H1 (cell line): ENCODE results near the gene ZNF462. TPM values are rescaled to one million over a fixed set of nuclear protein-coding genes. Genes with fewer than 3 reads are reported as not detected.

Experiments used
- CTCF ChIA-PET: fragments of 300-600 bp; sonication (Branson Sonifier 250); formaldehyde crosslinking; loops from one replicate; lab custom pipeline; 2021; ENCODE audit not compliant: partially characterized antibody; lab: Charles Lee
- POLR2A ChIA-PET: fragments of 300-600 bp; sonication (Branson Sonifier 250); formaldehyde crosslinking; loops from one replicate; lab custom pipeline; 2021; ENCODE audit warnings: inconsistent platforms; ENCODE audit not compliant: partially characterized antibody; lab: Charles Lee
- DNase-seq, 2 experiments: peaks; one replicate each; pipeline versions ENCODE4 v3.0.0 to v3.0.0-alpha.2; 2010 to 2022; ENCODE audit warnings: low spot score in 2 of 2, low read depth in 1 of 2, mixed read lengths in 1 of 2
- FAIRE-seq: peaks from 2 replicates; lab custom pipeline; 2011; peaks lifted over from hg19 to GRCh38; lab: Jason Lieb, UNC
- H2AFZ ChIP-seq: 2 replicates; pipeline ENCODE4 v1.8.1; 2012; ENCODE audit warnings: low read length, inconsistent platforms
- H2AK5ac ChIP-seq: 2 replicates; pipeline ENCODE4 v1.6.1; 2013; ENCODE audit warnings: low read depth, low read length
- H2BK120ac ChIP-seq: replicated peaks from 2 replicates; pipeline ENCODE3; 2013; ENCODE audit warnings: low read depth, low read length, inconsistent platforms
- H2BK12ac ChIP-seq: 2 replicates; pipeline ENCODE4 v1.6.1; 2013; ENCODE audit warnings: low read depth, low read length
- H2BK15ac ChIP-seq: 2 replicates; pipeline ENCODE4 v1.6.1; 2013; ENCODE audit warnings: low read length
- H2BK20ac ChIP-seq: 2 replicates; pipeline ENCODE4 v1.6.1; 2013; ENCODE audit warnings: low read length
- H2BK5ac ChIP-seq: 2 replicates; pipeline ENCODE4 v1.6.1; 2013; ENCODE audit warnings: low read depth, low read length
- H3K14ac ChIP-seq: 2 replicates; pipeline ENCODE4 v1.6.1; 2013; ENCODE audit warnings: inconsistent platforms; ENCODE audit not compliant: insufficient read length
- H3K18ac ChIP-seq: 2 replicates; pipeline ENCODE4 v1.6.1; 2013; ENCODE audit warnings: low read length; ENCODE audit errors: extremely low read depth
- H3K23ac ChIP-seq: 2 replicates; pipeline ENCODE4 v1.6.1; 2013; ENCODE audit warnings: inconsistent platforms; ENCODE audit not compliant: insufficient read length
- H3K23me2 ChIP-seq: 2 replicates; pipeline ENCODE4 v1.6.1; 2013; ENCODE audit warnings: low read depth, low read length
- H3K27ac ChIP-seq: 2 replicates; pipeline ENCODE4 v1.6.1; 2011; ENCODE audit warnings: low read depth, low read length, inconsistent platforms
- H3K27me3 ChIP-seq, 4 experiments: replicated peaks in 1 of 4; 1 replicate in 1 of 4; 2 replicates in 3 of 4; pipeline versions ENCODE4 v1.6.1 to v1.8.1; 2011 to 2013; ENCODE audit warnings: low read length in 3 of 4, mild to moderate bottlenecking in 3 of 4, inconsistent platforms in 2 of 4, mixed read lengths in 2 of 4, moderate library complexity in 1 of 4; ENCODE audit not compliant: control insufficient read depth in 3 of 4, insufficient read depth in 3 of 4; ENCODE audit errors: extremely low read depth in 1 of 4
- H3K36me3 ChIP-seq, 4 experiments: 2 replicates each; pipeline versions ENCODE4 v1.6.1 to v1.8.1; 2011 to 2013; ENCODE audit warnings: mild to moderate bottlenecking in 4 of 4, low read length in 3 of 4, moderate library complexity in 2 of 4, control low read depth in 1 of 4, inconsistent platforms in 1 of 4; ENCODE audit not compliant: insufficient read depth in 4 of 4, control insufficient read depth in 2 of 4
- H3K4ac ChIP-seq: replicated peaks from 2 replicates; pipeline ENCODE3; 2013; ENCODE audit warnings: low read length, low read depth, mixed read lengths, inconsistent platforms; ENCODE audit not compliant: insufficient read length
- H3K4me1 ChIP-seq, 4 experiments: replicated peaks in 1 of 4; 1 replicate in 1 of 4; 2 replicates in 3 of 4; pipeline versions ENCODE4 v1.6.1 to v1.8.1; 2011 to 2013; ENCODE audit warnings: low read length in 3 of 4, inconsistent platforms in 2 of 4, mixed read lengths in 1 of 4; ENCODE audit not compliant: insufficient read depth in 4 of 4, control insufficient read depth in 3 of 4
- H3K4me2 ChIP-seq, 2 experiments: 2 replicates each; pipeline versions ENCODE4 v1.6.1 to v1.8.1; 2011 to 2013; ENCODE audit warnings: low read depth in 2 of 2, low read length in 2 of 2, control low read depth in 1 of 2, inconsistent platforms in 1 of 2, mild to moderate bottlenecking in 1 of 2; ENCODE audit not compliant: insufficient read depth in 1 of 2
- H3K4me3 ChIP-seq, 4 experiments: fragments of 200-600, 300-600 bp in 1 of 4; sonication (generic), shearing (Covaris generic), sonication (Bioruptor Twin) in 1 of 4; 2 replicates each; pipeline versions ENCODE4 v1.5.1 to v1.8.1; 2011 to 2016; ENCODE audit warnings: low read length in 4 of 4, low read depth in 3 of 4, control low read depth in 2 of 4, inconsistent platforms in 2 of 4, mild to moderate bottlenecking in 2 of 4, mixed read lengths in 1 of 4, moderate library complexity in 1 of 4; ENCODE audit not compliant: insufficient read depth in 2 of 4; ENCODE audit errors: extremely low read depth in 1 of 4
- H3K56ac ChIP-seq: replicated peaks from 2 replicates; pipeline ENCODE3; 2013; ENCODE audit warnings: low read depth, mild to moderate bottlenecking, mixed read lengths, low read length, inconsistent platforms; ENCODE audit not compliant: insufficient read length
- H3K79me1 ChIP-seq: 2 replicates; pipeline ENCODE4 v1.6.1; 2013; ENCODE audit warnings: low read depth, low read length, control low read depth
- H3K79me2 ChIP-seq, 2 experiments: 2 replicates each; pipeline versions ENCODE4 v1.6.1 to v1.8.1; 2012 to 2013; ENCODE audit warnings: low read length in 2 of 2, mild to moderate bottlenecking in 2 of 2, inconsistent platforms in 1 of 2; ENCODE audit not compliant: insufficient read depth in 2 of 2, control insufficient read depth in 1 of 2
- H3K9ac ChIP-seq, 4 experiments: replicated peaks in 1 of 4; 1 replicate in 1 of 4; 2 replicates in 3 of 4; pipeline versions ENCODE4 v1.6.1 to v1.8.1; 2011 to 2013; ENCODE audit warnings: low read depth in 3 of 4, low read length in 3 of 4, control low read depth in 2 of 4, mild to moderate bottlenecking in 2 of 4, moderate library complexity in 2 of 4, inconsistent platforms in 1 of 4; ENCODE audit errors: extremely low read depth in 1 of 4
- H3K9me3 ChIP-seq, 2 experiments: 2 replicates each; pipeline versions ENCODE4 v1.6.1 to v1.8.1; 2012 to 2013; ENCODE audit warnings: mild to moderate bottlenecking in 2 of 2, moderate library complexity in 2 of 2, control low read depth in 1 of 2, inconsistent platforms in 1 of 2, low read depth in 1 of 2, low read length in 1 of 2, mixed read lengths in 1 of 2; ENCODE audit not compliant: insufficient read depth in 2 of 2
- H4K20me1 ChIP-seq, 2 experiments: replicated peaks in 1 of 2; 2 replicates each; pipeline versions ENCODE3 to v1.8.1; 2011 to 2013; ENCODE audit warnings: inconsistent platforms in 2 of 2, low read length in 2 of 2, mild to moderate bottlenecking in 1 of 2; ENCODE audit not compliant: insufficient read depth in 2 of 2, control insufficient read depth in 1 of 2
- H4K5ac ChIP-seq: 2 replicates; pipeline ENCODE4 v1.6.1; 2013; ENCODE audit warnings: low read length, low read depth, mixed read lengths, inconsistent platforms; ENCODE audit not compliant: insufficient read length
- H4K8ac ChIP-seq: 2 replicates; pipeline ENCODE4 v1.8.0; 2013; ENCODE audit warnings: mild to moderate bottlenecking, moderate library complexity, low read length, inconsistent platforms; ENCODE audit not compliant: insufficient read depth; ENCODE audit errors: extremely low read depth
- H4K91ac ChIP-seq: replicated peaks from 2 replicates; pipeline ENCODE3; 2013; ENCODE audit warnings: low read length, mixed read lengths, inconsistent platforms; ENCODE audit not compliant: insufficient read length
- ATF2 ChIP-seq: IDR thresholded peaks from 2 replicates; pipeline ENCODE4 v1.6.1; 2012; ENCODE audit warnings: low read length, inconsistent platforms
- GTF2F1 ChIP-seq: IDR thresholded peaks from 2 replicates; pipeline ENCODE4 v1.6.1; 2012; ENCODE audit warnings: low read depth, low read length, improper control_type of control experiment, borderline replicate concordance
- JUN ChIP-seq: IDR thresholded peaks from 2 replicates; pipeline ENCODE4 v1.6.1; 2011; ENCODE audit warnings: low read depth, mild to moderate bottlenecking, improper control_type of control experiment, low read length
- PHF8 ChIP-seq: fragments of 200-600 bp; sonication (generic); conservative IDR thresholded peaks from 2 replicates; pipeline ENCODE4 v1.7.1; 2012; ENCODE audit warnings: low read depth, mild to moderate bottlenecking, inconsistent platforms, low read length, moderate library complexity
- TEAD4 ChIP-seq: IDR thresholded peaks from 2 replicates; pipeline ENCODE4 v1.6.1; 2012; ENCODE audit warnings: low read depth, low read length, inconsistent platforms, mixed read lengths
- WGBS, 2 experiments: shearing (Covaris generic) in 1 of 2; methylation state at CpG; one replicate each; pipeline versions ENCODE4 v1.1.6 to v1.1.7; 2013 to 2015; ENCODE audit warnings: low lambda C conversion rate in 2 of 2, mixed read lengths in 2 of 2, inconsistent platforms in 1 of 2, low coverage in 1 of 2, missing lambda C conversion rate in 1 of 2; ENCODE audit not compliant: insufficient replicate concordance in 2 of 2, insufficient coverage in 1 of 2, insufficient read length in 1 of 2; ENCODE audit errors: extremely low coverage in 1 of 2, missing lambda C conversion rate in 1 of 2; 5-methylcytosine and 5-hydroxymethylcytosine counted together
- polyA plus RNA-seq, 7 experiments: library from polyadenylated mRNA; depleted of rRNA in 3 of 7; stranded (reverse) in 5 of 7; unstranded in 2 of 7; fragments of >200 nt in 5 of 7; fragments of 200-250 nt in 2 of 7; gene quantifications; 1 replicate in 5 of 7; 2 replicates in 1 of 7; 4 replicates in 1 of 7; pipeline versions ENCODE4 v1.2.1 to v1.2.3, GENCODE V29; 2011 to 2013; ENCODE audit warnings: missing spikeins in 2 of 7, mixed read lengths in 2 of 7
- total RNA-seq: library from RNA; stranded (reverse); fragmentation: NEBNext Ultra II Directional; extraction: Animal tissue kit (Norgen Biotek cat#: 25700); gene quantifications from 2 replicates; pipeline ENCODE4 v1.2.1, GENCODE V29; 2021

ZNF462 gene
- total and polyA plus RNA-seq, 2 of the 8 experiments (the other 6 are each of a cell fraction or from before 2014, with no cell fraction given) = 30.0 to 163 TPM

GRCh38 chr9:106868565-106868964 is 5.6 kb downstream of the ZNF462 start:
- 78% methylated on average over 5 of the region's 5 CpGs; no CpG with 5 or more reads in 1 of the 2 experiments for WGBS, 2 experiments
- Histone ChIP-seq H3K4me1 (peaks cover 5 to 34% (median 13%) of the 10 kb centered on the region in 4 experiments; a peak in 6 of 7 replicates), H3K9me3 (no peaks in the 10 kb centered on the region), H2BK12ac (no peak overlapping the region), H2BK5ac (no peak overlapping the region), H4K8ac (no peak overlapping the region), H2AK5ac (no peak overlapping the region), H3K79me1 (peaks cover 3% of the 10 kb centered on the region; the same call in 1 of the 2 replicates), H4K20me1 (peaks cover 9 to 13% of the 10 kb centered on the region in 2 experiments), H3K4me2 (peak overlapping the region in 1 of 2 experiments; percentile 33; a peak in 2 of 4 replicates), H2BK120ac (no peak overlapping the region), H3K18ac (no peak overlapping the region), H3K9ac (no peak overlapping the region), H3K14ac (no peak overlapping the region), H3K36me3 (peaks cover 0 to 23% (median 3%) of the 10 kb centered on the region in 4 experiments; a peak in 2 of 8 replicates), H4K5ac (no peak overlapping the region), H3K27me3 (no peaks in the 10 kb centered on the region), H4K91ac (no peak overlapping the region), H2BK20ac (no peak overlapping the region), H3K79me2 (peaks cover 73 to 100% of the 10 kb centered on the region in 2 experiments), H3K23me2 (peaks cover 4% of the 10 kb centered on the region), H2BK15ac (no peak overlapping the region), H3K23ac (no peak overlapping the region), H3K27ac (no peak overlapping the region), H3K4me3 (no peak overlapping the region), H3K56ac (no peak overlapping the region), H2AFZ (no peak overlapping the region), H3K4ac (no peak overlapping the region)
- no peak for FAIRE-seq
- CTCF ChIA-PET = interaction anchor here (1.2 kb wide), 1 partner anchor 19 kb away, joined by 3 read pairs; no protein-coding TSS in a partner anchor
- POLR2A ChIA-PET = interaction anchor here (1.5 to 3.4 kb wide), 3 partner anchors 8 to 66 kb away, joined by 5 to 15 read pairs (median 5); no protein-coding TSS in a partner anchor
- no peak for DNase-seq
- TF ChIP-seq ATF2 (no peak), GTF2F1 (no peak), JUN (no peak), PHF8 (no peak), TEAD4 (no peak)
